ENCODE measurements around the gene ATF6. TPM values are rescaled to one million over a fixed set of nuclear protein-coding genes. Genes with fewer than 3 reads are reported as not detected.

Gene ATF6
- total RNA-seq, 1 experiment from 2014 or later, result 16.4 TPM

DNA sequence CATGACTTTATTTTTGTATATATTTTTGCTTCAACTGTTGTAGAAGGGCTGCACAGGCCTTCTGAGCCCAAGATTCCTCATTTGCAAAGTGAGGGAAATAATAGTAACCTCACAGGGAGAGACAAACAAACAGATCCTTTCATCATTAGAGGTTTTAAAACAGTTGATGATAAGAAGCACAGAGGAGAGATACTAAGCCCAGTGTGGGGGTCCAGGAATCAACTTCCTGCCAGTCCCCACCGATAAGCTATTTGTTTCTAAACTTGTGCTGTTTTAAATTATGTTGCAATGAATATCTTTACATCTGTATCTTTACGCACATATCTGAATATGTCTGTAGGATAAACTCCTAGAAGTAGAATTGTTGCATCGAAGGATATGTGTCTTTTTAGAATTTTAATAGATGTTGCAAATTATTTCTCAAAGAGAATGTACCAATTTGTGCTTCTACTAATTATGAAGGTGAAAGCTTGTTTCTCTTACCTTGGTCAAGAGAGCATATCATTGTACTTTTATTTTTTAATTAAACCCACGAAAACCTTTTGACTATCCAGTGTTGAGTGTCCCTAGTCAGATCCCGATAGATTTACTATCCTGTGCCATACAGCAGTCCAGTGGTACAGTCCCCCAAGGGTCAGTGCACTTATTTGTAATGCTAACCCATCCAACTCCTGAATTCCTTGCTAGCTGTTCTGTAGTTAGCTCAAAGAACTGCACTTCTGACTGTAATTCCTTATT lies 34.0 kb upstream of the ATF6 start:
- Histone ChIP-seq H3K27ac (ENCODE audit: low read length) (no peak overlapping the region), H3K27me3 (ENCODE audit: control insufficient read depth, insufficient read depth, low read length) (no peaks in the 10 kb centered on the region), H3K9me3 (ENCODE audit: control insufficient read depth, insufficient read depth, low read depth, low read length) (no peaks in the 10 kb centered on the region), H3K4me3 (ENCODE audit: low read depth in 2 of 2, low read length in 2 of 2) (no peak overlapping the region), H3K4me1 (ENCODE audit: control insufficient read depth, insufficient read depth, low read length) (peaks cover 6% of the 10 kb centered on the region; the same call in 1 of the 2 replicates), H3K36me3 (ENCODE audit: control insufficient read depth, insufficient read depth, low read length) (no peaks in the 10 kb centered on the region)
- TF ChIP-seq TCF7L2 (IDR thresholded peaks at IDR 0.05; ENCODE audit: low read depth, low read length) (no peak), POLR2AphosphoS5 (IDR thresholded peaks at IDR 0.05; ENCODE audit: low read depth, low read length) (no peak), REST (IDR thresholded peaks at IDR 0.05; ENCODE audit: insufficient read depth in 1 of 2, low read depth in 2 of 2, low read length in 1 of 2) (no peak), SIN3A (IDR thresholded peaks at IDR 0.05; ENCODE audit: borderline replicate concordance, insufficient read depth, low read depth, low read length) (no peak)
- TF ChIP-seq, protein P1, sequence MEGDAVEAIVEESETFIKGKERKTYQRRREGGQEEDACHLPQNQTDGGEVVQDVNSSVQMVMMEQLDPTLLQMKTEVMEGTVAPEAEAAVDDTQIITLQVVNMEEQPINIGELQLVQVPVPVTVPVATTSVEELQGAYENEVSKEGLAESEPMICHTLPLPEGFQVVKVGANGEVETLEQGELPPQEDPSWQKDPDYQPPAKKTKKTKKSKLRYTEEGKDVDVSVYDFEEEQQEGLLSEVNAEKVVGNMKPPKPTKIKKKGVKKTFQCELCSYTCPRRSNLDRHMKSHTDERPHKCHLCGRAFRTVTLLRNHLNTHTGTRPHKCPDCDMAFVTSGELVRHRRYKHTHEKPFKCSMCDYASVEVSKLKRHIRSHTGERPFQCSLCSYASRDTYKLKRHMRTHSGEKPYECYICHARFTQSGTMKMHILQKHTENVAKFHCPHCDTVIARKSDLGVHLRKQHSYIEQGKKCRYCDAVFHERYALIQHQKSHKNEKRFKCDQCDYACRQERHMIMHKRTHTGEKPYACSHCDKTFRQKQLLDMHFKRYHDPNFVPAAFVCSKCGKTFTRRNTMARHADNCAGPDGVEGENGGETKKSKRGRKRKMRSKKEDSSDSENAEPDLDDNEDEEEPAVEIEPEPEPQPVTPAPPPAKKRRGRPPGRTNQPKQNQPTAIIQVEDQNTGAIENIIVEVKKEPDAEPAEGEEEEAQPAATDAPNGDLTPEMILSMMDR (IDR thresholded peaks at IDR 0.05), result no peak
- intact Hi-C loops (cut with micrococcal nuclease; ENCODE audit: unreplicated experiment), result loop anchor here (10.0 kb wide), 1 partner anchor 167 kb away; no protein-coding TSS in a partner anchor
- CTCF ChIA-PET, result no interaction called here
- DNase-seq (ENCODE audit: low read depth, low spot score) (no peak), ATAC-seq (no peak)
- in situ Hi-C loops (cut with HindIII; ENCODE audit: low pct_unique_long_range_greater_than_20kb, low sequenced_read_pairs), result loop anchor here (25.0 kb wide), 1 partner anchor 195 kb away; the partner anchor contains the start of gene FCGR3A
- POLR2A ChIA-PET, result no interaction called here
- no TSS peak for BruUV-seq (replicated peaks)

- H3K4me3 ChIP-seq (ENCODE audit: low read depth in 2 of 2, low read length in 2 of 2), result no peak overlapping the region
- TF ChIP-seq, protein P1 (IDR thresholded peaks at IDR 0.05), result no peak
- TF ChIP-seq SIN3A (IDR thresholded peaks at IDR 0.05; ENCODE audit: borderline replicate concordance, insufficient read depth, low read depth, low read length), result no peak
- no peak for TF ChIP-seq POLR2AphosphoS5 (IDR thresholded peaks at IDR 0.05; ENCODE audit: low read depth, low read length)
- TF ChIP-seq REST (IDR thresholded peaks at IDR 0.05; ENCODE audit: insufficient read depth in 1 of 2, low read depth in 2 of 2, low read length in 1 of 2), result no peak
- TF ChIP-seq TCF7L2 (IDR thresholded peaks at IDR 0.05; ENCODE audit: low read depth, low read length), result no peak
Observed at GRCh38 chr1:161733526-161733925, 32.6 kb upstream of the ATF6 start.

More at GRCh38 chr1:161733526-161733925, 32.6 kb upstream of the ATF6 start:
- DNase-seq (ENCODE audit: low read depth, low spot score) (no peak), ATAC-seq (no peak)
- ChIA-PET POLR2A (no interaction called here), CTCF (no interaction called here)
- 0 out of 2 replicates have a peak, but pooled peaks cover 3% of the 10 kb centered on the region for H3K4me1 ChIP-seq (ENCODE audit: control insufficient read depth, insufficient read depth, low read length)
- H3K36me3 ChIP-seq (ENCODE audit: control insufficient read depth, insufficient read depth, low read length), result no peaks in the 10 kb centered on the region
- in situ Hi-C loops (cut with HindIII; ENCODE audit: low pct_unique_long_range_greater_than_20kb, low sequenced_read_pairs), result loop anchor here (25.0 kb wide), 1 partner anchor 196 kb away; the partner anchor contains the start of gene FCGR3A
- no TSS peak for BruUV-seq (replicated peaks)
- intact Hi-C loops (cut with micrococcal nuclease; ENCODE audit: unreplicated experiment), result loop anchor here (10.0 kb wide), 1 partner anchor 169 kb away; no protein-coding TSS in a partner anchor
- H3K27ac ChIP-seq (ENCODE audit: low read length), result no peak overlapping the region
- H3K9me3 ChIP-seq (ENCODE audit: control insufficient read depth, insufficient read depth, low read depth, low read length), result no peaks in the 10 kb centered on the region
- H3K27me3 ChIP-seq (ENCODE audit: control insufficient read depth, insufficient read depth, low read length), result no peaks in the 10 kb centered on the region

All from Panc1 (cell line).